Brain microvascular endothelial cell (primary cell): Measurements from ENCODE around the gene BEST3.

Source experiments
- DNase-seq: peaks from one replicate; pipeline ENCODE4 v3.0.0-alpha.2; 2020
- H3K27ac ChIP-seq: fragments of 250-450 bp; sonication (Bioruptor Pico); 2 replicates; pipeline ENCODE4 v1.5.1; 2020; ENCODE audit warnings: mild to moderate bottlenecking, moderate library complexity
- H3K27me3 ChIP-seq: fragments of 250-450 bp; sonication (Bioruptor Pico); replicated peaks from 2 replicates; pipeline ENCODE4 v1.5.1; 2020; ENCODE audit warnings: mild to moderate bottlenecking
- H3K36me3 ChIP-seq: fragments of 250-450 bp; sonication (Bioruptor Pico); replicated peaks from 2 replicates; pipeline ENCODE4 v1.5.1; 2020; ENCODE audit warnings: mild to moderate bottlenecking
- H3K4me3 ChIP-seq: 2 replicates; pipeline ENCODE4 v1.5.1; 2011; ENCODE audit warnings: low read depth, mild to moderate bottlenecking, control low read depth, low read length, moderate library complexity
- in situ Hi-C: cut with HindIII; loops from 2 replicates; pipeline ENCODE4 v1.10.0; 2017; ENCODE audit warnings: low sequenced_read_pairs, low pct_ligation_motif_present
- TF ChIP-seq, protein P1 (sequence below): IDR thresholded peaks from 2 replicates; pipeline ENCODE4 v1.5.1; 2011; ENCODE audit warnings: low read depth, mild to moderate bottlenecking, moderate library complexity, low read length, control low read depth, inconsistent platforms; ENCODE audit errors: missing control alignments

The BEST3 gene

GRCh38 chr12:69627501-69627900, 71.6 kb downstream of the BEST3 start:
- no peak for DNase-seq
- H3K27me3 ChIP-seq: no peaks in the 10 kb centered on the region
- no peaks in the 10 kb centered on the region for H3K36me3 ChIP-seq
- H3K27ac ChIP-seq: no peak overlapping the region
- TF ChIP-seq, protein P1, sequence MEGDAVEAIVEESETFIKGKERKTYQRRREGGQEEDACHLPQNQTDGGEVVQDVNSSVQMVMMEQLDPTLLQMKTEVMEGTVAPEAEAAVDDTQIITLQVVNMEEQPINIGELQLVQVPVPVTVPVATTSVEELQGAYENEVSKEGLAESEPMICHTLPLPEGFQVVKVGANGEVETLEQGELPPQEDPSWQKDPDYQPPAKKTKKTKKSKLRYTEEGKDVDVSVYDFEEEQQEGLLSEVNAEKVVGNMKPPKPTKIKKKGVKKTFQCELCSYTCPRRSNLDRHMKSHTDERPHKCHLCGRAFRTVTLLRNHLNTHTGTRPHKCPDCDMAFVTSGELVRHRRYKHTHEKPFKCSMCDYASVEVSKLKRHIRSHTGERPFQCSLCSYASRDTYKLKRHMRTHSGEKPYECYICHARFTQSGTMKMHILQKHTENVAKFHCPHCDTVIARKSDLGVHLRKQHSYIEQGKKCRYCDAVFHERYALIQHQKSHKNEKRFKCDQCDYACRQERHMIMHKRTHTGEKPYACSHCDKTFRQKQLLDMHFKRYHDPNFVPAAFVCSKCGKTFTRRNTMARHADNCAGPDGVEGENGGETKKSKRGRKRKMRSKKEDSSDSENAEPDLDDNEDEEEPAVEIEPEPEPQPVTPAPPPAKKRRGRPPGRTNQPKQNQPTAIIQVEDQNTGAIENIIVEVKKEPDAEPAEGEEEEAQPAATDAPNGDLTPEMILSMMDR: no peak
- H3K4me3 ChIP-seq: no peak overlapping the region
- in situ Hi-C loops: no loop called here

DNA sequence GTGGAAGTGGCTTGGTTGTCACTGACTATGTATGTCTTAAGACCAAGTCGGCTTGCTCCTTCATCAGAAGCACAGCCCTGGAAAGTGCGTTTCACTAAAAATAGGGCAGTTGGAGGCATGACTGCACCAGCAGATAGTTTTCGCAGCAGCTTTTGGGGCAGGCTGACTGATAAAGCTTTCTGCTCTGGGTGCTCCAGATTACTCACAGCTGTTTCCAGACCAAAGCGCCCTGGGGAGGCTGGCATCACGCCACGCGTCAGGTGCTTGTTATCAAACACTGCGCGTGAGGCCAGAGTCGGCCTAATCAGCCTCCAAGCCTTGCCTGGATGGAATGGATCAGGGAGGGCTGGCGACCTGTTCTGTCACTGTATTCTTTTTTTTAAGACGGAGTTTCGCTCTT, 75.1 kb downstream of the BEST3 start:
- Histone ChIP-seq H3K36me3 (no peaks in the 10 kb centered on the region), H3K27ac (no peak overlapping the region), H3K4me3 (no peak overlapping the region), H3K27me3 (no peaks in the 10 kb centered on the region)
- no peak for DNase-seq
- in situ Hi-C loops: no loop called here
- TF ChIP-seq, protein P1: no peak

GRCh38 chr12:69621551-69621950, 77.6 kb downstream of the BEST3 start:
- H3K27ac ChIP-seq: no peak overlapping the region
- TF ChIP-seq, protein P1: no peak
- no peaks in the 10 kb centered on the region for H3K27me3 ChIP-seq
- in situ Hi-C loops: no loop called here
- H3K36me3 ChIP-seq: no peaks in the 10 kb centered on the region
- DNase-seq: no peak
- no peak overlapping the region for H3K4me3 ChIP-seq

- TF ChIP-seq, protein P1: no peak
- Histone ChIP-seq H3K36me3 (no peaks in the 10 kb centered on the region), H3K27me3 (no peaks in the 10 kb centered on the region), H3K27ac (no peak overlapping the region), H3K4me3 (no peak overlapping the region)
- in situ Hi-C loops: no loop called here
- no peak for DNase-seq
Measured at GRCh38 chr12:69620921-69621320, 78.2 kb downstream of the BEST3 start.

DNA sequence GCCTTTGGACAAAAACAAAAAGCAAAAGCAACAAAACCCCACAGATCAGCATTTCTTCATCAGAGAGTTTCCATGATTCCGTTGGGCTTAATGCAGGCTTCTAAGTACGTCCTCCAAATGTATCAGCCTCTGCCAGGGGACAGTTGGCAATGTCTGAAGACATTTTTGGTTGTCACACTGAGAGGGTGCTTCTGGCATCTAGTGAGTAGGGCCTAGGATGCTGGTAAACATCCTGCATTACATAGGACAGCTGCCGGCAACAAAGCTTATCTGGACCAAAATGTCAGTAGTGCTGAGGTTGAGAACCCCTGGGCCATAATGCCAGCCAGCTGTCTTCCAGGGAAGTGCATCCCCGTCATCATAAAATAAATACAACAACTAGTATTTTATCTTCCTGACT, 79.0 kb downstream of the BEST3 start:
- H3K36me3 ChIP-seq: no peaks in the 10 kb centered on the region
- H3K27ac ChIP-seq: no peak overlapping the region
- H3K4me3 ChIP-seq: no peak overlapping the region
- TF ChIP-seq, protein P1: no peak
- H3K27me3 ChIP-seq: no peaks in the 10 kb centered on the region
- no peak for DNase-seq
- in situ Hi-C loops: no loop called here

- Histone ChIP-seq H3K4me3 (no peak overlapping the region), H3K36me3 (no peaks in the 10 kb centered on the region), H3K27ac (no peak overlapping the region), H3K27me3 (no peaks in the 10 kb centered on the region)
- no peak for DNase-seq
- in situ Hi-C loops: no loop called here
- TF ChIP-seq, protein P1: no peak
Measured at GRCh38 chr12:69619050-69619449, 80.1 kb downstream of the BEST3 start.
